GM18511 (cell line): ENCODE results near the gene SERPINI2.
"Not testable (repeated sequence)": the region's sequence is repeated elsewhere in the genome, so short reads cannot be mapped to it uniquely, and the experiment has no call there.

ENCODE experiments used
- ATAC-seq: cut with Tn5 transposase; IDR thresholded peaks from one replicate; pipeline ENCODE4 v1.9.1; 2021; ENCODE audit warnings: mild to moderate bottlenecking, moderate library complexity; ENCODE audit not compliant: unreplicated experiment

Gene SERPINI2

GRCh38 chr3:167450675-167451074, 23.2 kb downstream of the SERPINI2 start:
- no peak for ATAC-seq

GRCh38 chr3:167450195-167450594, 23.6 kb downstream of the SERPINI2 start:
- ATAC-seq = no peak

GRCh38 chr3:167445491-167445890, 28.4 kb downstream of the SERPINI2 start:
- no peak for ATAC-seq

GRCh38 chr3:167441256-167441655, 32.6 kb downstream of the SERPINI2 start:
- no peak for ATAC-seq

- ATAC-seq = no peak
Observed at GRCh38 chr3:167437428-167438139, 36.3 kb downstream of the SERPINI2 start.

GRCh38 chr3:167426962-167427361, 46.9 kb downstream of the SERPINI2 start:
- ATAC-seq = not testable (repeated sequence)

- not testable (repeated sequence) for ATAC-seq
Observed at GRCh38 chr3:167422396-167422795, 51.4 kb downstream of the SERPINI2 start.

- ATAC-seq = no peak
Observed at GRCh38 chr3:167409611-167410010, 64.2 kb downstream of the SERPINI2 start.

GRCh38 chr3:167406876-167407492, 66.9 kb downstream of the SERPINI2 start:
- ATAC-seq = peak; percentile 63

GRCh38 chr3:167397826-167398225, 76.0 kb downstream of the SERPINI2 start:
- ATAC-seq = no peak

- no peak for ATAC-seq
Observed at GRCh38 chr3:167396075-167396474, 77.8 kb downstream of the SERPINI2 start.

GRCh38 chr3:167394003-167394402, 79.8 kb downstream of the SERPINI2 start:
- no peak for ATAC-seq
